GM21786 (cell line): Measurements from ENCODE around the gene KBTBD4.
A peak's percentile ranks its signal among the peaks of the same experiment; 100 is the strongest.
"Not testable (repeated sequence)": the region's sequence is repeated elsewhere in the genome, so short reads cannot be mapped to it uniquely, and the experiment has no call there.

ENCODE experiments used
- ATAC-seq: cut with Tn5 transposase; IDR thresholded peaks from one replicate; pipeline ENCODE4 v1.9.1; 2021; ENCODE audit not compliant: unreplicated experiment

KBTBD4 gene

DNA sequence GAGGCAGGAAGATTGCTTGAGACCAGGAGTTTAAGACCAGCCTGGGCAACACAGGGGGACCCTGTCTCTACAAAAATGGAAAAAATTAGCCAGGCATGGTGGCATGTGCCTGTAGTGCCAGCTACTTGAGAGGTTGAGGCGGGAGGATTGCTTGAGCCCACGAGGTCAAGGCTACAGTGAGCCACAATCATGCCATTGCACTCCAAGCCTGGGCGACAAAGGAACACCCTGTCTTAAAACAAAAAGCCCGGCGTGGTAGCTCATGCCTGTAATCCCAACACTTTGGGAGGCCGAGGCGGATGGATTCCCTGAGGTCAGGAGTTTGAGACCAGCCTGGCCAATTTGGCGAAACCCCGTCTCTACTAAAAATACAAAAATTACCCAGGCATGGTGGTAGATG, 48.0 kb downstream of the KBTBD4 start:
- not testable (repeated sequence) for ATAC-seq

DNA sequence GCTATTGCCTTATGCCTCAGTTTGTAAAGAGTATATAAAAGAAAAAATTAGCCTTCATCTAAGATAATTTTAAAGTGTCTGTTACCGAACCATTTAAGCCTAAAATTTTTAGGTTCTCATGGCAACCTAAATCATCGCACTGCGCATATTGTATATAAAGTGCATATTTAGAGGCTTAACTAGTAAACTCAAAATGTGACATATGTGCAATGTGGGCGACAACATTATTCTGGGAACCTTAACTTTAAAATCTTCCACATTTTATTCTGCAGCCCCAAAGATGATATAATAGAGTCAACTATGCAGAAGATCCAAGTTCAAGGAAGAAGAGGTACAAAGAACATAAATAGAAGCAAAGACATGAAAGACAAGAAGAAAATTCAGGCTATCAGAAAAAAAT, 48.8 kb downstream of the KBTBD4 start:
- ATAC-seq: no peak

DNA sequence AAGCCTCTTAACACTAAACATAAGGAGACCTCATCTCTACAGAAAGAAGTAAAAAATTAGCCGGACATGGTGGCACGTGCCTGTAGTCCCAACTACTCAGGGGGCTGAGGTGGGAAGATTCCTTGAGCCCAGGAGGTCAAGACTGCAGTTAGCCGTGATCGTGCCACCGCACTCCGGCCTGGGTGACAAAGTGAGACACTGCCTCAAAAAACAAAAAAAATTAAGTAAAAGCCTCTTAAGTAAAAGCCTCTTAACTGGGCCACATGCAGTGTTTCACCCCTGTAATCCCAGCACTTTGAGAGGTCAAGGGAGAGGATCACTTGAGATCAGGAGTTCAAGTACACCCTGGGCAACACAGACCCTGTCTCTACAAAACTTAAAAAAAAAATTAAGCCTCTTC, 51.6 kb downstream of the KBTBD4 start:
- ATAC-seq: no peak

DNA sequence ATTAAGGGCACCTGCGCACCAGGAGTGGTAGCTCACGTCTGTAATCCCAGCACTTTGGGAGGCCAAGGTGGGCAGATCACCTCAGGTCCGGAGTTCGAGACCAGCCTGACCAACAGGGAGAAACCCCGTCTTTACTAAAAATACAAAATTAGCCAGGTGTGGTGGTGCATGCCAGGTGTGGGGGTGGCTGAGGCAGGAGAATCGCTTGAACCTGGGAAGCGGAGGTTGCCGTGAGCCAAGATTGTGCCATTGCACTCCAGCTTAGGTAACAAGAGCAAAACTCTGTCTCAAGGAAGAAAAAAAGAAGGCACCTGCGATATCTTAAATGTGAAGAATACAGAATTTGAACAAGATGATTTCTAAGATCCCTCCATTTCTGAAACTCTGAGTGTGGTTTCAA, 52.7 kb downstream of the KBTBD4 start:
- not testable (repeated sequence) for ATAC-seq

DNA sequence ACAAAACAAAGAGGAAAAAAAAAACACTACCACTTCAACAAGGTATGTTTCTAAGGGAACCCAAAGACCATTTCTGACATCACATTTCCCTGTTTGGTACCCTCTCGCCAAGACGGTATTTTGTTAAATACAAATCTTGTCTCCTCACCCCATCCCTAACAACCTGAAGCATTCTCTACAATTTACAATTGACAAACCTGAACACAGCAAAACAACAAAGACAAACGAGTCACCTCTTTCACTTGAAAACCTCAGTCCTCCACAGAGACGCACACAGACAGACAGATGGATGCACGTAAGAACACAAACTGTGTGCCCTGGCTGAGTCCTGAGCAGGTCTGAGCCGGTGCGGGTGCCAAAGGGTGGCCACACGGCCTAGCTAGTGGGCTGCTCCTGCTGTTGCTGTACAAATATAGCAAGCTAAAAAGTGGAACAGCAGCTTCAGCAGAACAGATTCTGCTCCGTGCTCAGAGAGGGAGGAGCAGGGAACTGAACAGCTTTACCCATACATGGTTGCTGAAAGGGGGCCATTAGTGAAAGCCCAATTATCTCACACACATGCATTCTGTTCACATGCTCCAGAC, 54.4 kb downstream of the KBTBD4 start:
- ATAC-seq: peak; percentile 24

DNA sequence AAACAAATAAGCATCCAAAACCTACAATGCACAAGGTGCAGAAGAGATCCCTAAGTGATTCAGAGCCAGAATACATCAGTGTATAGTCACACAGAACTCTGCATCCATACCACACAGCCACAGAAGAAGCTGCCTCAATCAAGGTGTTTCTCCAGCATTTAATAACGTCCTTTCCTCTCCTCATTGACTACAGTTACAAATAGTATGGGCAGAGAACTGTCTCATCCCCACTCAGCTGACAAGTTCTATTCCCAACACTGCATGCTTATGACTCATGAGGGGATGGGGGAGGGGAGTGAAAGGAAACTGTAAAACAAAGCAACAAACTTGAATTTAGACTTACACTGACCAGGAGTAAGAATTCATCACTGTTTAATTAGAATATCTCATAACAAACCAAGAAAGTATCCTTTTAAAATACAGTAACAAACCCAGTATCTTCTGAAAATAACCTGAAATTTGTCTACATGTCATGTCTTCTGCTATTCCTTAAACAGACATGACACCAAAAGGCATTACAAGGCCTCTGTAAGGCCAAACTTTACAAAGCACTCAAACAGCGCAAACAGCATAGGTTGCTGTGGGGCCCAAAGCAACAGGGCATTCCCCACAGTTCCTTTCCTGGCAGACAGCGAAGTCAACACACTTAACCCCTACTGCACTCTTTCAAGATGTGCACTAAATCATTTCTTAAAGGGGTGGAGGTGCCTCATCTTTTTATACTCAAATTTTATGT, 55.1 kb downstream of the KBTBD4 start:
- peak; percentile 58 for ATAC-seq
